ENCODE results near the gene WHRN.

Gene WHRN

GRCh38 chr9:114491430-114492003 is 13.8 kb downstream of the WHRN start:
- no peak for DNase-seq

- DNase-seq = no peak
Measured at GRCh38 chr9:114489928-114490327, 15.3 kb downstream of the WHRN start.

GRCh38 chr9:114488398-114489129 is 16.7 kb downstream of the WHRN start:
- no peak for DNase-seq

GRCh38 chr9:114487607-114488300 is 17.5 kb downstream of the WHRN start:
- DNase-seq = peak; percentile 35

GRCh38 chr9:114486205-114486963 is 18.9 kb downstream of the WHRN start:
- DNase-seq = no peak

- peak; percentile 61 for DNase-seq
Measured at GRCh38 chr9:114484854-114485443, 20.3 kb downstream of the WHRN start.

GRCh38 chr9:114484215-114484853 is 20.9 kb downstream of the WHRN start:
- DNase-seq = peak; percentile 67

GRCh38 chr9:114483499-114483898 is 21.8 kb downstream of the WHRN start:
- DNase-seq = no peak

- DNase-seq = no peak
Measured at GRCh38 chr9:114482593-114482992, 22.7 kb downstream of the WHRN start.

GRCh38 chr9:114481789-114482188 is 23.5 kb downstream of the WHRN start:
- DNase-seq = no peak

GRCh38 chr9:114480746-114481435 is 24.4 kb downstream of the WHRN start:
- peak; percentile 56 for DNase-seq

- no peak for DNase-seq
Measured at GRCh38 chr9:114478871-114479270, 26.4 kb downstream of the WHRN start.

- no peak for DNase-seq
Measured at GRCh38 chr9:114478459-114478858, 26.8 kb downstream of the WHRN start.

GRCh38 chr9:114477642-114478041 is 27.6 kb downstream of the WHRN start:
- DNase-seq = no peak

GRCh38 chr9:114476891-114477469 is 28.3 kb downstream of the WHRN start:
- DNase-seq = no peak

- no peak for DNase-seq
Measured at GRCh38 chr9:114475412-114476135, 29.7 kb downstream of the WHRN start.

GRCh38 chr9:114474425-114474824 is 30.8 kb downstream of the WHRN start:
- DNase-seq = no peak

GRCh38 chr9:114473447-114473801 is 31.8 kb downstream of the WHRN start:
- no peak for DNase-seq

GRCh38 chr9:114472765-114473446 is 32.4 kb downstream of the WHRN start:
- DNase-seq = peak; percentile 91

GRCh38 chr9:114471157-114471556 is 34.1 kb downstream of the WHRN start:
- DNase-seq = no peak

Measured in NCI-H2171 treated with DMSO at 0.1 percent for 48 hours (cell line).